Heart right ventricle (tissue), 16 donors: ENCODE data around the gene SLC9C1. TPM values are rescaled to one million over a fixed set of nuclear protein-coding genes. Genes with fewer than 3 reads are reported as not detected.

Experiments
- ATAC-seq, 8 donors: fragments of 200-7000 bp; cut with Tn5 transposase; one replicate each; pipeline ENCODE4 v1.9.1; 2020; ENCODE audit warnings: mild to moderate bottlenecking in 8 of 8, moderate library complexity in 8 of 8, moderate number of reproducible peaks in 1 of 8
- DNase-seq, 2 donors: peaks; one replicate each; pipeline ENCODE4 v3.0.0-alpha.2; 2020
- H3K27ac ChIP-seq, 10 donors: fragments of 200-600 bp; sonication (generic) in 2 of 10; one replicate each; pipeline versions ENCODE4 v1.5.0 to v1.8.0; 2020 to 2022; ENCODE audit warnings: mild to moderate bottlenecking in 3 of 10
- H3K27me3 ChIP-seq, 7 donors: fragments of 200-600 bp; one replicate each; pipeline ENCODE4 v1.8.0; 2021 to 2022; ENCODE audit warnings: mild to moderate bottlenecking in 2 of 7
- H3K36me3 ChIP-seq, 9 donors: fragments of 200-600 bp; sonication (generic) in 1 of 9; one replicate each; pipeline versions ENCODE4 v1.5.0 to v1.8.0; 2020 to 2022; ENCODE audit warnings: mild to moderate bottlenecking in 2 of 9
- H3K4me1 ChIP-seq, 9 donors: fragments of 200-600 bp; sonication (generic) in 1 of 9; one replicate each; pipeline versions ENCODE4 v1.5.0 to v1.8.0; 2020 to 2022; ENCODE audit warnings: mild to moderate bottlenecking in 4 of 9
- H3K4me3 ChIP-seq, 10 donors: fragments of 200-600 bp; sonication (generic) in 2 of 10; one replicate each; pipeline versions ENCODE4 v1.5.0 to v1.8.0; 2020 to 2022; ENCODE audit warnings: mild to moderate bottlenecking in 7 of 10, moderate library complexity in 2 of 10
- H3K9me3 ChIP-seq, 11 donors: fragments of 200-600 bp in 10 of 11; sonication (generic) in 2 of 11; one replicate each; pipeline versions ENCODE4 v1.5.0 to v1.8.0; 2013 to 2022; ENCODE audit warnings: mild to moderate bottlenecking in 2 of 11, control low read depth in 1 of 11, moderate library complexity in 1 of 11
- CTCF ChIP-seq, 9 donors: fragments of 200-600 bp; sonication (generic) in 2 of 9; IDR thresholded peaks; one replicate each; pipeline versions ENCODE4 v1.5.0 to v1.8.0; 2021 to 2022; ENCODE audit warnings: antibody characterized with exemption in 9 of 9, mild to moderate bottlenecking in 5 of 9, moderate library complexity in 1 of 9
- WGBS, 2 donors: extraction: QIAGEN DNeasy Blood & Tissue Kit; methylation state at CpG; one replicate each; pipeline ENCODE4 v1.1.7; 2013; ENCODE audit warnings: inconsistent platforms in 1 of 2; 5-methylcytosine and 5-hydroxymethylcytosine counted together
- intact Hi-C, 10 donors: fragments of 100-400 bp; cut with DNase I; formaldehyde crosslinking; loops; one replicate each; pipeline versions ENCODE4 v1.11.1 to v1.14.2; 2022
- microRNA-seq, 2 donors: library from miRNA; unstranded; fragments of <30 nt; microRNA quantifications; one replicate each; pipeline ENCODE4 v1.2.0, GENCODE V29; 2021
- polyA plus RNA-seq, 2 donors: library from polyadenylated mRNA; stranded (reverse); fragments of 200-250 nt; gene quantifications; one replicate each; pipeline ENCODE4 v1.2.3, GENCODE V29; 2013
- total RNA-seq, 10 donors: library from RNA; stranded (reverse); fragmentation: NEBNext Ultra II Directional in 3 of 10; extraction: Animal tissue kit (Norgen Biotek cat#: 25700) in 3 of 10; gene quantifications; one replicate each; pipeline versions ENCODE4 v1.2.1 to v1.2.4, GENCODE V29; 2021 to 2023
- donor health status: Arrhythmogenic right ventricular cardiomyopathy.
- donor health status: ischemic (EF 13 %, LVEDD 7.1; RV severe dilation, severe dysfunction).
- donor health status: healthy with polysubstance abuse.
- donor health status: DM: no; HTN: yes; CAD: no.
- donor health status: DM: no; HTN: no; CAD: no.
- donor health status: ischemic (EF 25% LVEDD 6.9; RV normal size, moderate dysfunction).
- donor health status: ischemic (EF 25% LVEDD 5.7; RV mildly dilated, moderate dysfunction).
- donor health status: healthy.
- donor health status: DM: yes; HTN: yes; CAD: no.
- donor health status: Ischemic cardiomyopathy.
- donor health status: ischemic (EF 35%, LVEDD 5.7; RV mildly dilated, moderate dysfunction).
- donor health status: nonischemic (EF 11% LVEDD 7.7; RV severe dilation, severe dysfunction).
- donor health status: DM: yes; HTN: yes; CAD: no.
- donor health status: PGD.
- donor health status: ischemic (EF 29% LVEDD 5.4; RV normal size, mild dysfunction).
- donor health status: nonischemic (EF 23%, LVEDD 6.1; RV moderate dilation, normal function).

SLC9C1 gene
- total and polyA plus RNA-seq, 12 donors, result 0.10 to 2.2 (median 1.5) TPM

- intact Hi-C loops, result no loop called here
- TF ChIP-seq CTCF (IDR thresholded peaks at IDR 0.05), result no peak
- peak overlapping the region in 6 of 10 donors; percentile 2 to 31 (median 13) for H3K4me3 ChIP-seq
- ATAC-seq (peak; percentile 67 to 85 (median 80)), DNase-seq (no peak)
- no peaks in the 10 kb centered on the region for H3K36me3 ChIP-seq
- no peaks in the 10 kb centered on the region for H3K9me3 ChIP-seq
- peaks cover 0 to 58% (median 0%) of the 10 kb centered on the region in 7 donors for H3K27me3 ChIP-seq
- H3K27ac ChIP-seq, result peak overlapping the region; percentile 54 to 87 (median 76)
- WGBS, 2 donors, result 16 to 30% methylated on average over 6 of the region's 6 CpGs
- peaks cover 6 to 44% (median 23%) of the 10 kb centered on the region in 9 donors for H3K4me1 ChIP-seq
Observed at GRCh38 chr3:112092496-112093179, 201.4 kb downstream of the SLC9C1 start.

GRCh38 chr3:112090887-112091586, 203.0 kb downstream of the SLC9C1 start:
- no peaks in the 10 kb centered on the region for H3K36me3 ChIP-seq
- DNase-seq, result no peak
- WGBS, 2 donors, result 63 to 65% methylated on average over 6 of the region's 6 CpGs
- no peak for TF ChIP-seq CTCF (IDR thresholded peaks at IDR 0.05)
- peaks cover 0 to 66% (median 0%) of the 10 kb centered on the region in 7 donors for H3K27me3 ChIP-seq
- intact Hi-C loops, result no loop called here
- ATAC-seq, result no peak
- peaks cover 6 to 53% (median 32%) of the 10 kb centered on the region in 9 donors for H3K4me1 ChIP-seq
- H3K4me3 ChIP-seq, result no peak overlapping the region
- H3K27ac ChIP-seq, result peak overlapping the region in 4 of 10 donors; percentile 4 to 37 (median 27)
- H3K9me3 ChIP-seq, result no peaks in the 10 kb centered on the region

Small RNAs within 50 kb of the gene (microRNA-seq; reads per million reads assigned to microRNA genes)
- 0 reads per million in 2 donors for gene MIR567

Other genes with a start within 250 kb of the SLC9C1 start
- 1 to 10 TPM; 3.5 to 9.8 (median 5.0) TPM for gene C3orf52, start 207.8 kb downstream of the SLC9C1 start, total RNA-seq
- 1 to 10 TPM; 3.1 to 6.0 TPM for gene C3orf52, start 207.8 kb downstream of the SLC9C1 start, polyA plus RNA-seq
- gene GCSAM, start 161.0 kb downstream of the SLC9C1 start, total RNA-seq, result under 1 TPM in 4 of 10 donors, not detected in 6; 0.28 to 0.62 (median 0.36) TPM
- under 1 TPM in 1 of 2 donors, not detected in 1; 0.04 TPM for gene GCSAM, start 161.0 kb downstream of the SLC9C1 start, polyA plus RNA-seq
- gene CD200, start 38.9 kb upstream of the SLC9C1 start, total RNA-seq, result 1 to 10 TPM in 6 of 10 donors, under 1 TPM in 4; 0.82 to 3.3 (median 1.5) TPM
- 1 to 10 TPM in 1 of 2 donors, under 1 TPM in 1; 0.44 to 1.3 TPM for gene CD200, start 38.9 kb upstream of the SLC9C1 start, polyA plus RNA-seq
- under 1 TPM in 4 of 10 donors, not detected in 6; 0.07 to 0.97 (median 0.18) TPM for gene BTLA, start 205.3 kb upstream of the SLC9C1 start, total RNA-seq
- under 1 TPM in 1 of 2 donors, not detected in 1; 0.03 TPM for gene BTLA, start 205.3 kb upstream of the SLC9C1 start, polyA plus RNA-seq